ENCODE measurements around the gene ROBO1. TPM values are rescaled to one million over a fixed set of nuclear protein-coding genes. Genes with fewer than 3 reads are reported as not detected.

Gene ROBO1
- polyA plus RNA-seq, 2 donors = 4.7 to 12.0 TPM

GRCh38 chr3:78957456-78957855 lies 810.3 kb downstream of the ROBO1 start:
- H3K27ac ChIP-seq (ENCODE audit: low read depth in 2 of 2, low read length in 1 of 2) = no peak overlapping the region
- whole genome bisulfite sequencing, 2 donors = 48 to 50% methylated on average over 5 of the region's 5 CpGs
- H3K4me1 ChIP-seq (ENCODE audit: control insufficient read depth in 2 of 2, insufficient read depth in 2 of 2, low read length in 1 of 2) = no peaks in the 10 kb centered on the region
- H3K36me3 ChIP-seq (ENCODE audit: control insufficient read depth in 2 of 2, insufficient read depth in 2 of 2, low read length in 1 of 2) = no peaks in the 10 kb centered on the region
- H3K27me3 ChIP-seq (ENCODE audit: control insufficient read depth in 1 of 2, insufficient read depth in 2 of 2, low read length in 2 of 2) = no peaks in the 10 kb centered on the region
- H3K9me3 ChIP-seq (ENCODE audit: control insufficient read depth in 2 of 2, insufficient read depth in 1 of 2, low read depth in 1 of 2, low read length in 1 of 2) = no peaks in the 10 kb centered on the region
- no peak overlapping the region for H3K4me3 ChIP-seq (ENCODE audit: low read depth in 1 of 2, low read length in 2 of 2)

GRCh38 chr3:78951342-78951945 lies 816.4 kb downstream of the ROBO1 start:
- WGBS, 2 donors = 47% methylated on average over 4 of the region's 4 CpGs
- Histone ChIP-seq H3K4me3 (ENCODE audit: low read depth in 1 of 2, low read length in 2 of 2) (no peak overlapping the region), H3K27me3 (ENCODE audit: control insufficient read depth in 1 of 2, insufficient read depth in 2 of 2, low read length in 2 of 2) (no peaks in the 10 kb centered on the region), H3K27ac (ENCODE audit: low read depth in 2 of 2, low read length in 1 of 2) (no peak overlapping the region), H3K4me1 (ENCODE audit: control insufficient read depth in 2 of 2, insufficient read depth in 2 of 2, low read length in 1 of 2) (no peaks in the 10 kb centered on the region), H3K36me3 (ENCODE audit: control insufficient read depth in 2 of 2, insufficient read depth in 2 of 2, low read length in 1 of 2) (no peaks in the 10 kb centered on the region), H3K9me3 (ENCODE audit: control insufficient read depth in 2 of 2, insufficient read depth in 1 of 2, low read depth in 1 of 2, low read length in 1 of 2) (no peaks in the 10 kb centered on the region)

- Histone ChIP-seq H3K36me3 (ENCODE audit: control insufficient read depth in 2 of 2, insufficient read depth in 2 of 2, low read length in 1 of 2) (no peaks in the 10 kb centered on the region), H3K27ac (ENCODE audit: low read depth in 2 of 2, low read length in 1 of 2) (peak overlapping the region in 1 of 2 donors; percentile 31), H3K4me3 (ENCODE audit: low read depth in 1 of 2, low read length in 2 of 2) (no peak overlapping the region), H3K27me3 (ENCODE audit: control insufficient read depth in 1 of 2, insufficient read depth in 2 of 2, low read length in 2 of 2) (no peaks in the 10 kb centered on the region), H3K9me3 (ENCODE audit: control insufficient read depth in 2 of 2, insufficient read depth in 1 of 2, low read depth in 1 of 2, low read length in 1 of 2) (peaks cover 2 to 3% of the 10 kb centered on the region in 2 donors), H3K4me1 (ENCODE audit: control insufficient read depth in 2 of 2, insufficient read depth in 2 of 2, low read length in 1 of 2) (no peaks in the 10 kb centered on the region)
- WGBS, 2 donors = 30 to 38% methylated on average over 2 of the region's 2 CpGs
Measured at GRCh38 chr3:78941587-78941986, 826.2 kb downstream of the ROBO1 start.

GRCh38 chr3:78940626-78941025 lies 827.2 kb downstream of the ROBO1 start:
- Histone ChIP-seq H3K4me3 (ENCODE audit: low read depth in 1 of 2, low read length in 2 of 2) (no peak overlapping the region), H3K27ac (ENCODE audit: low read depth in 2 of 2, low read length in 1 of 2) (no peak overlapping the region), H3K9me3 (ENCODE audit: control insufficient read depth in 2 of 2, insufficient read depth in 1 of 2, low read depth in 1 of 2, low read length in 1 of 2) (peaks cover 2 to 3% of the 10 kb centered on the region in 2 donors), H3K4me1 (ENCODE audit: control insufficient read depth in 2 of 2, insufficient read depth in 2 of 2, low read length in 1 of 2) (no peaks in the 10 kb centered on the region), H3K36me3 (ENCODE audit: control insufficient read depth in 2 of 2, insufficient read depth in 2 of 2, low read length in 1 of 2) (no peaks in the 10 kb centered on the region), H3K27me3 (ENCODE audit: control insufficient read depth in 1 of 2, insufficient read depth in 2 of 2, low read length in 2 of 2) (no peaks in the 10 kb centered on the region)
- 89 to 91% methylated on average over 4 of the region's 4 CpGs for WGBS, 2 donors

- Histone ChIP-seq H3K36me3 (ENCODE audit: control insufficient read depth in 2 of 2, insufficient read depth in 2 of 2, low read length in 1 of 2) (no peaks in the 10 kb centered on the region), H3K27ac (ENCODE audit: low read depth in 2 of 2, low read length in 1 of 2) (no peak overlapping the region)
- 88% methylated on average over 2 of the region's 2 CpGs for WGBS, 2 donors
Measured at GRCh38 chr3:78940128-78940527, 827.7 kb downstream of the ROBO1 start.

GRCh38 chr3:78937475-78937874 lies 830.3 kb downstream of the ROBO1 start:
- no peak overlapping the region for H3K4me3 ChIP-seq (ENCODE audit: low read depth in 1 of 2, low read length in 2 of 2)
- H3K27ac ChIP-seq (ENCODE audit: low read depth in 2 of 2, low read length in 1 of 2) = no peak overlapping the region
- H3K4me1 ChIP-seq (ENCODE audit: control insufficient read depth in 2 of 2, insufficient read depth in 2 of 2, low read length in 1 of 2) = no peaks in the 10 kb centered on the region
- H3K36me3 ChIP-seq (ENCODE audit: control insufficient read depth in 2 of 2, insufficient read depth in 2 of 2, low read length in 1 of 2) = no peaks in the 10 kb centered on the region
- H3K27me3 ChIP-seq (ENCODE audit: control insufficient read depth in 1 of 2, insufficient read depth in 2 of 2, low read length in 2 of 2) = no peaks in the 10 kb centered on the region
- no peaks in the 10 kb centered on the region for H3K9me3 ChIP-seq (ENCODE audit: control insufficient read depth in 2 of 2, insufficient read depth in 1 of 2, low read depth in 1 of 2, low read length in 1 of 2)

More at GRCh38 chr3:78940128-78940527, 827.7 kb downstream of the ROBO1 start:
- Histone ChIP-seq H3K9me3 (ENCODE audit: control insufficient read depth in 2 of 2, insufficient read depth in 1 of 2, low read depth in 1 of 2, low read length in 1 of 2) (peaks cover 2 to 3% of the 10 kb centered on the region in 2 donors), H3K4me1 (ENCODE audit: control insufficient read depth in 2 of 2, insufficient read depth in 2 of 2, low read length in 1 of 2) (no peaks in the 10 kb centered on the region), H3K4me3 (ENCODE audit: low read depth in 1 of 2, low read length in 2 of 2) (no peak overlapping the region), H3K27me3 (ENCODE audit: control insufficient read depth in 1 of 2, insufficient read depth in 2 of 2, low read length in 2 of 2) (no peaks in the 10 kb centered on the region)

- Histone ChIP-seq H3K27ac (ENCODE audit: low read depth in 2 of 2, low read length in 1 of 2) (no peak overlapping the region), H3K4me1 (ENCODE audit: control insufficient read depth in 2 of 2, insufficient read depth in 2 of 2, low read length in 1 of 2) (no peaks in the 10 kb centered on the region), H3K27me3 (ENCODE audit: control insufficient read depth in 1 of 2, insufficient read depth in 2 of 2, low read length in 2 of 2) (no peaks in the 10 kb centered on the region), H3K4me3 (ENCODE audit: low read depth in 1 of 2, low read length in 2 of 2) (no peak overlapping the region), H3K36me3 (ENCODE audit: control insufficient read depth in 2 of 2, insufficient read depth in 2 of 2, low read length in 1 of 2) (no peaks in the 10 kb centered on the region), H3K9me3 (ENCODE audit: control insufficient read depth in 2 of 2, insufficient read depth in 1 of 2, low read depth in 1 of 2, low read length in 1 of 2) (no peaks in the 10 kb centered on the region)
- 87 to 88% methylated on average over 1 of the region's 1 CpG for WGBS, 2 donors
Measured at GRCh38 chr3:78927759-78928158, 840.0 kb downstream of the ROBO1 start.

- Histone ChIP-seq H3K27me3 (ENCODE audit: control insufficient read depth in 1 of 2, insufficient read depth in 2 of 2, low read length in 2 of 2) (no peaks in the 10 kb centered on the region), H3K4me3 (ENCODE audit: low read depth in 1 of 2, low read length in 2 of 2) (no peak overlapping the region), H3K27ac (ENCODE audit: low read depth in 2 of 2, low read length in 1 of 2) (no peak overlapping the region), H3K36me3 (ENCODE audit: control insufficient read depth in 2 of 2, insufficient read depth in 2 of 2, low read length in 1 of 2) (no peaks in the 10 kb centered on the region), H3K9me3 (ENCODE audit: control insufficient read depth in 2 of 2, insufficient read depth in 1 of 2, low read depth in 1 of 2, low read length in 1 of 2) (no peaks in the 10 kb centered on the region), H3K4me1 (ENCODE audit: control insufficient read depth in 2 of 2, insufficient read depth in 2 of 2, low read length in 1 of 2) (no peaks in the 10 kb centered on the region)
- 84 to 93% methylated on average over 4 of the region's 4 CpGs for WGBS, 2 donors
Measured at GRCh38 chr3:78926523-78926922, 841.3 kb downstream of the ROBO1 start.

- Histone ChIP-seq H3K27ac (ENCODE audit: low read depth in 2 of 2, low read length in 1 of 2) (no peak overlapping the region), H3K36me3 (ENCODE audit: control insufficient read depth in 2 of 2, insufficient read depth in 2 of 2, low read length in 1 of 2) (no peaks in the 10 kb centered on the region), H3K4me1 (ENCODE audit: control insufficient read depth in 2 of 2, insufficient read depth in 2 of 2, low read length in 1 of 2) (no peaks in the 10 kb centered on the region), H3K4me3 (ENCODE audit: low read depth in 1 of 2, low read length in 2 of 2) (no peak overlapping the region), H3K27me3 (ENCODE audit: control insufficient read depth in 1 of 2, insufficient read depth in 2 of 2, low read length in 2 of 2) (no peaks in the 10 kb centered on the region), H3K9me3 (ENCODE audit: control insufficient read depth in 2 of 2, insufficient read depth in 1 of 2, low read depth in 1 of 2, low read length in 1 of 2) (no peaks in the 10 kb centered on the region)
- WGBS, 2 donors = 98% methylated on average over 1 of the region's 1 CpG
Measured at GRCh38 chr3:78924711-78925110, 843.1 kb downstream of the ROBO1 start.

- H3K36me3 ChIP-seq (ENCODE audit: control insufficient read depth in 2 of 2, insufficient read depth in 2 of 2, low read length in 1 of 2) = no peaks in the 10 kb centered on the region
- H3K4me3 ChIP-seq (ENCODE audit: low read depth in 1 of 2, low read length in 2 of 2) = no peak overlapping the region
- WGBS, 2 donors = 59 to 64% methylated on average over 5 of the region's 5 CpGs
- no peak overlapping the region for H3K27ac ChIP-seq (ENCODE audit: low read depth in 2 of 2, low read length in 1 of 2)
- no peaks in the 10 kb centered on the region for H3K9me3 ChIP-seq (ENCODE audit: control insufficient read depth in 2 of 2, insufficient read depth in 1 of 2, low read depth in 1 of 2, low read length in 1 of 2)
- no peaks in the 10 kb centered on the region for H3K27me3 ChIP-seq (ENCODE audit: control insufficient read depth in 1 of 2, insufficient read depth in 2 of 2, low read length in 2 of 2)
- H3K4me1 ChIP-seq (ENCODE audit: control insufficient read depth in 2 of 2, insufficient read depth in 2 of 2, low read length in 1 of 2) = no peaks in the 10 kb centered on the region
Measured at GRCh38 chr3:78919021-78919755, 848.6 kb downstream of the ROBO1 start.

All from esophagus (tissue), 2 donors.